KOPT-K1 (cell line): Measurements from ENCODE around the gene NTM.

Source experiments
- H3K27ac ChIP-seq: fragments of 200-600 bp; sonication (generic); 2 replicates; pipeline ENCODE4 v1.5.1; 2016; ENCODE audit warnings: antibody characterized with exemption, mild to moderate bottlenecking, low read depth, low read length; ENCODE audit not compliant: poor library complexity, severe bottlenecking
- H3K36me3 ChIP-seq: fragments of 200-600 bp; sonication (generic); 2 replicates; pipeline ENCODE4 v1.5.1; 2017; ENCODE audit warnings: antibody characterized with exemption, mild to moderate bottlenecking, low read length, moderate library complexity; ENCODE audit not compliant: insufficient read depth
- H3K9me3 ChIP-seq: fragments of 200-600 bp; sonication (generic); 2 replicates; pipeline ENCODE4 v1.5.1; 2017; ENCODE audit warnings: antibody characterized with exemption, low read length, mild to moderate bottlenecking; ENCODE audit not compliant: insufficient read depth, poor library complexity, severe bottlenecking

NTM gene

GRCh38 chr11:131849485-131849884, 479.1 kb downstream of the NTM start:
- Histone ChIP-seq H3K9me3 (no peaks in the 10 kb centered on the region), H3K27ac (no peak overlapping the region), H3K36me3 (no peaks in the 10 kb centered on the region)

DNA sequence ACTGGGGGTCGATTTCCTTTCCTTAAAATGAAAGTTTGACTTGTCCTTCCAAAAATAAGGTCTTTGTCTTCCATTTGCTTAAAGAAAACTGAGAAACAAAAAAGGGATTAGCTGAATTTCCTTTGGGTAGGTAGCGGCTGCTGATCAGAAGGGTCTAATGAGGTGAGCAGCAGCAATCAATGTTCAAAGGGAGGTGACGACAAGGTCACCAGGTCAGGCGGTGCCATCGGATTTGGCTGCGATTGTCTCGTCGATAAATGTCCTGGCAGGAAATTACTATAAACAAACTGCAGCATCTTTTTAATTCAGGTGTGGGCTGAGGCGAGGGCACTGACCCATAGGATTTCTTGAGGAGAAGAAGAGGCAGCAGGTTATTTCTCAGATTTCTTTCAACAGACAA, 480.1 kb downstream of the NTM start:
- no peak overlapping the region for H3K27ac ChIP-seq
- H3K9me3 ChIP-seq = no peaks in the 10 kb centered on the region
- H3K36me3 ChIP-seq = no peaks in the 10 kb centered on the region

DNA sequence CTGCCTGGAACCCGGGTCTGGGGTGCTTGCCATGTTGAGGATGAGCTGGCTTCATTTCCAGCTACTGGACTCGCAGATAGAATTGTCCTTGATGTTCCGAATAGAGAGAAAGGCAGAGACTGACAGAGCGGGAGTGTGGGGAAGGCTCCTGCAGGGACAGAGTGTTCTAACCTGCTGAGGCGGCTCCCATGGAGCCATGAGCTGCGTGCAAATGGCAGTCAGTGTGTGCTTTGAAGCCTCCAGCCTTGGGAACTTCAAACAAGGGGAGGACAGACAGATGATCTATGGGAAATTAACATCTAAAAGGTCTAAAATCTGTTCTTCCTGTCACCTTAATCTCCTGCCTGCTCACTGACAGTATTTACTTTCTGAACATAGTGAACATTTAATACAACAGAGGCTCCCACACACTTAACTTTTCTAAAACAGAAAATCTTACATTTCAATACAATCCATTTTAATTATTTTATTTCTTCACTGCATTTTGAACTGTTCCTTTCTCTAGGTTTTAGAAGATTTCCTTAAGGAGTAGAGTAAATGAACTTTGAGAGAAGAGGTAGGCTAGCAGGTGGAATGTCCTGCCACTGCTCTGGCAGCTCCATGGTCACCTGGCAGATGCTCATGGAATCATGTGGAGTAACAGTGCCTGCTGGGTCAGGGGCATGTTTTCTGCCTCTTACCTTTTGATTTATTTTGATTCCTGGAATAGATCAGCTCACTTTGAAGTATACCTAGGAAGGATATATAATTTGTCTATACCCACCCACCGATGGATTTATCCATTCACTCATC, 481.7 kb downstream of the NTM start:
- no peaks in the 10 kb centered on the region for H3K9me3 ChIP-seq
- no peaks in the 10 kb centered on the region for H3K36me3 ChIP-seq
- H3K27ac ChIP-seq = no peak overlapping the region

GRCh38 chr11:131852757-131853156, 482.3 kb downstream of the NTM start:
- no peaks in the 10 kb centered on the region for H3K9me3 ChIP-seq
- no peaks in the 10 kb centered on the region for H3K36me3 ChIP-seq
- H3K27ac ChIP-seq = no peak overlapping the region

GRCh38 chr11:131854391-131854790, 484.0 kb downstream of the NTM start:
- no peaks in the 10 kb centered on the region for H3K36me3 ChIP-seq
- no peak overlapping the region for H3K27ac ChIP-seq
- H3K9me3 ChIP-seq = no peaks in the 10 kb centered on the region

DNA sequence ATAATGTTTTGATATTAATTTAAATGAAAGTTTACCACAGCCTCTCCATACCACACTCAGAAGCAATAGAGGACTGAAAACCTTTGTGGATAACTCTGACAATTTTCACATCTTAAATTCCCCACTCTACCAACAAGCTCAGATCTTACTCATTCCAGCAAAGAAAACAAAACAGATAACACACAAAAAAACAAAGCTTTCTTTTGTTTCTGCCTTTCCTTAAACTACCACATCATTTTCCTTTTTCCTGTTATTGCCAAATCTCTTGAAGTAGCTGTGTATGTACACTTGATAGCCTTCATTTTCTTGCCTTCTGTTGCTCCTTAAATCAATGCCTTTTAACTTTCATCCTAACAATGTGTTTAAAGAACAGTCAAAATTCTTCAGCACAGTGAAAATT, 484.9 kb downstream of the NTM start:
- H3K9me3 ChIP-seq = no peaks in the 10 kb centered on the region
- no peak overlapping the region for H3K27ac ChIP-seq
- H3K36me3 ChIP-seq = no peaks in the 10 kb centered on the region

- Histone ChIP-seq H3K36me3 (no peaks in the 10 kb centered on the region), H3K9me3 (no peaks in the 10 kb centered on the region), H3K27ac (no peak overlapping the region)
Observed at GRCh38 chr11:131857246-131857645, 486.8 kb downstream of the NTM start.

- H3K36me3 ChIP-seq = no peaks in the 10 kb centered on the region
- no peak overlapping the region for H3K27ac ChIP-seq
- no peaks in the 10 kb centered on the region for H3K9me3 ChIP-seq
Observed at GRCh38 chr11:131858505-131858904, 488.1 kb downstream of the NTM start.

GRCh38 chr11:131859538-131860210, 489.3 kb downstream of the NTM start:
- Histone ChIP-seq H3K36me3 (no peaks in the 10 kb centered on the region), H3K9me3 (no peaks in the 10 kb centered on the region), H3K27ac (no peak overlapping the region)

DNA sequence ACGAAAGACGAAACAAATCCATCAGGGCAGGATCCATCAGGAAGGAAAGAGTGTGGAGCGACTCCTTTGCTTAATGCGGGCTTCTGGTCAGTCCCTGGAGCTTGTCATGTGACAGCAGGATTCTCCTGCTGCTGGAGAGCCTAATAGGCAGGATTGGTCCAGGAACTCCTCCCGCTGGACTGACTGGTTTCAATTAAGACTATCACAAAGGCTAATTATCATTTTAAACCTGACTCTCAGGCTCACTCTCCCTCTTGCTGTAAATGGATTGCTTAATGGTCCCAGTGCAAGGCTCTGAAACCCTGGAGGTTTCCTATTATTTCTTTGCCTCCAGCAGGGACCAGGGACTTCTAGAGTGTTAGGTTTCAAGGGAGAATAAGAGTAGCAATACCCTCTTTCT, 493.8 kb downstream of the NTM start:
- Histone ChIP-seq H3K9me3 (no peaks in the 10 kb centered on the region), H3K36me3 (no peaks in the 10 kb centered on the region), H3K27ac (no peak overlapping the region)

GRCh38 chr11:131865860-131866259, 495.4 kb downstream of the NTM start:
- no peak overlapping the region for H3K27ac ChIP-seq
- H3K36me3 ChIP-seq = no peaks in the 10 kb centered on the region
- H3K9me3 ChIP-seq = no peaks in the 10 kb centered on the region

GRCh38 chr11:131866535-131867400, 496.4 kb downstream of the NTM start:
- no peak overlapping the region for H3K27ac ChIP-seq
- H3K36me3 ChIP-seq = no peaks in the 10 kb centered on the region
- no peaks in the 10 kb centered on the region for H3K9me3 ChIP-seq

- no peaks in the 10 kb centered on the region for H3K36me3 ChIP-seq
Observed at GRCh38 chr11:131867457-131868257, 497.2 kb downstream of the NTM start.

DNA sequence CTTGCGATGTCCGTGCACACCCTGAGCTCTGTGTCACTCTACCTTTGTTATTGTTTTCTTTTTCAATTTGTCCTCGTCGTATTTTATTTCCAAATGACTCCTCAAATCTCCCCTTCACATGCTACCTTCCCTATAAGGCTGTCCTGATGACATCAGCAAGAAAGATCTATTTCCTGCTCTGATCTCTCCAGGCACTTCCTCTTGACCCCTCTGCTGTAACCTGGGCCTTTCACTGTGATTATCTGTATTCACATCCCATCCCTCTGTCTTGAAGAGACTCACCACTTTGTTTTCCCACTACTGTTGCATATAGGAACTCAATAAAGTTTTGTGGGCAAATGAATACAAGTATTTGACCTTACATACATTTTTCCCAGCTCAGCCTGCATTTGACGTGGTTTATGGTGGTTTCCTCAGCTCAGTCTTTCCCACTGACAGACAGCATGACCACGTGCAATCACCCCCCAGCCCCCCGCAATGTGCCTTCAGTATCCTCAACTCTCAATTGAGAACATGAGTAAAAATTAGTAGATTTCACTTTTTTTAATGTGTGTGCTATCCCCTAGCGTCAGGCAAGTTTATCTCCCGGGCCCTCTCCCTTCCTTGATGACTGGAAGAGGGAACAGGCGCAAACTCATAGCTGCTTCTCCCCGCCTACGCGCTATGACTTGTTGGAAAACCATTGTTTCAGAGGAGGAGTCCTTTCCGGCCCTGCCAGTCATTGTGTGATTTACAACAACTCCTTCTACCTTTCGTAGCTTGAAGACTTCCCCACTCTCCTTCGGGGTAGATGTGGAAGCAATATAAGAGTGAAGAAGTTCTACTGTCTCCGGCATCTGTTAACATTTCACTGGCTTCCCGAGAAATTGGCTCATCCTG, 498.5 kb downstream of the NTM start:
- no peak overlapping the region for H3K27ac ChIP-seq
- no peaks in the 10 kb centered on the region for H3K36me3 ChIP-seq
- no peaks in the 10 kb centered on the region for H3K9me3 ChIP-seq

More at GRCh38 chr11:131867457-131868257, 497.2 kb downstream of the NTM start:
- Histone ChIP-seq H3K9me3 (no peaks in the 10 kb centered on the region), H3K27ac (no peak overlapping the region)
